DND-41 (cell line): Measurements from ENCODE around the gene MED28.

Source experiments
- EZH2 ChIP-seq: IDR thresholded peaks from 3 replicates; pipeline ENCODE4 v1.6.1; 2012; ENCODE audit warnings: borderline replicate concordance, low read depth, mild to moderate bottlenecking, moderate library complexity, low read length, inconsistent platforms; ENCODE audit not compliant: severe bottlenecking
- TF ChIP-seq, protein P1 (sequence below): IDR thresholded peaks from 2 replicates; pipeline ENCODE4 v1.5.1; 2012; ENCODE audit warnings: borderline replicate concordance, low read length, moderate library complexity, mild to moderate bottlenecking; ENCODE audit not compliant: poor library complexity, severe bottlenecking; ENCODE audit errors: extremely low read depth

DNA sequence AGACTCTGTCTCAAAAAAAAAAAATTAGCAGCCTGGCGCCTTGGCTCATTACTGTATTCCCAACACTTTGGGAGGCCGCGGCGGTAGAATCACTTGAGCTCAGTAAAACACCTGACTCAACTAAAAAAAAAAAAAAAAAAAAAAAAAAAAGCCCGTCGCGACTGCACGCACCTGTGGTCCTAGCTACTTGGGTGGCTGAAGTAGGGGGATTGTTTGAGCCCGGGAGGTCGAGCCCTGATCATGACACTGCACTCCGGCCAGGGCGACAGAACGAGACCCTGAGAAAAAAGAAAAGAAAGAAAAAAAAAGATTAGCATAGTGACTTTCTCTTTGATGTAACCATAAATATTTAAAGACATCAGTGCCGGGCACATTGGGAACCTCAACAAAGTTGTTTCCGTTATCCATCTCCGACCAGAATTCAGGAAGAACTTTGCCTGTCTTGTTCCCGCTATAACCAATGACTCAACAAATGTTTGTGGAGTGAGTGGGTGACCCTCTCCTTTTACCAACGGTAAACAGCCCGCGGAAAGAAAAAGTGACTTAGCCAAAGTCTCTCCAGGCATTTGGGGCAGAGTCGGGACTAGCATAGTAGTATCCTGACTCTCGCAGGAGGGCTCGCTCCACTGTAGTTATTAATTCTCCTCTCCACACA is 553 bp upstream of the MED28 start:
- TF ChIP-seq, protein P1, sequence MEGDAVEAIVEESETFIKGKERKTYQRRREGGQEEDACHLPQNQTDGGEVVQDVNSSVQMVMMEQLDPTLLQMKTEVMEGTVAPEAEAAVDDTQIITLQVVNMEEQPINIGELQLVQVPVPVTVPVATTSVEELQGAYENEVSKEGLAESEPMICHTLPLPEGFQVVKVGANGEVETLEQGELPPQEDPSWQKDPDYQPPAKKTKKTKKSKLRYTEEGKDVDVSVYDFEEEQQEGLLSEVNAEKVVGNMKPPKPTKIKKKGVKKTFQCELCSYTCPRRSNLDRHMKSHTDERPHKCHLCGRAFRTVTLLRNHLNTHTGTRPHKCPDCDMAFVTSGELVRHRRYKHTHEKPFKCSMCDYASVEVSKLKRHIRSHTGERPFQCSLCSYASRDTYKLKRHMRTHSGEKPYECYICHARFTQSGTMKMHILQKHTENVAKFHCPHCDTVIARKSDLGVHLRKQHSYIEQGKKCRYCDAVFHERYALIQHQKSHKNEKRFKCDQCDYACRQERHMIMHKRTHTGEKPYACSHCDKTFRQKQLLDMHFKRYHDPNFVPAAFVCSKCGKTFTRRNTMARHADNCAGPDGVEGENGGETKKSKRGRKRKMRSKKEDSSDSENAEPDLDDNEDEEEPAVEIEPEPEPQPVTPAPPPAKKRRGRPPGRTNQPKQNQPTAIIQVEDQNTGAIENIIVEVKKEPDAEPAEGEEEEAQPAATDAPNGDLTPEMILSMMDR, result no peak
- TF ChIP-seq EZH2, result no peak
